GM18505 (cell line): ENCODE measurements around the gene DNAJC18.

Experiments
- ATAC-seq: cut with Tn5 transposase; IDR thresholded peaks from one replicate; pipeline ENCODE4 v1.9.1; 2021; ENCODE audit not compliant: unreplicated experiment
- POLR2A ChIP-seq: IDR thresholded peaks from 4 replicates; pipeline ENCODE4 v1.6.1; 2011; ENCODE audit warnings: borderline replicate concordance; ENCODE audit not compliant: insufficient read depth, insufficient read length; ENCODE audit errors: extremely low read depth

The DNAJC18 gene

GRCh38 chr5:139395844-139396640 lies 43.3 kb downstream of the DNAJC18 start:
- no peak for ATAC-seq
- TF ChIP-seq POLR2A, result no peak

DNA sequence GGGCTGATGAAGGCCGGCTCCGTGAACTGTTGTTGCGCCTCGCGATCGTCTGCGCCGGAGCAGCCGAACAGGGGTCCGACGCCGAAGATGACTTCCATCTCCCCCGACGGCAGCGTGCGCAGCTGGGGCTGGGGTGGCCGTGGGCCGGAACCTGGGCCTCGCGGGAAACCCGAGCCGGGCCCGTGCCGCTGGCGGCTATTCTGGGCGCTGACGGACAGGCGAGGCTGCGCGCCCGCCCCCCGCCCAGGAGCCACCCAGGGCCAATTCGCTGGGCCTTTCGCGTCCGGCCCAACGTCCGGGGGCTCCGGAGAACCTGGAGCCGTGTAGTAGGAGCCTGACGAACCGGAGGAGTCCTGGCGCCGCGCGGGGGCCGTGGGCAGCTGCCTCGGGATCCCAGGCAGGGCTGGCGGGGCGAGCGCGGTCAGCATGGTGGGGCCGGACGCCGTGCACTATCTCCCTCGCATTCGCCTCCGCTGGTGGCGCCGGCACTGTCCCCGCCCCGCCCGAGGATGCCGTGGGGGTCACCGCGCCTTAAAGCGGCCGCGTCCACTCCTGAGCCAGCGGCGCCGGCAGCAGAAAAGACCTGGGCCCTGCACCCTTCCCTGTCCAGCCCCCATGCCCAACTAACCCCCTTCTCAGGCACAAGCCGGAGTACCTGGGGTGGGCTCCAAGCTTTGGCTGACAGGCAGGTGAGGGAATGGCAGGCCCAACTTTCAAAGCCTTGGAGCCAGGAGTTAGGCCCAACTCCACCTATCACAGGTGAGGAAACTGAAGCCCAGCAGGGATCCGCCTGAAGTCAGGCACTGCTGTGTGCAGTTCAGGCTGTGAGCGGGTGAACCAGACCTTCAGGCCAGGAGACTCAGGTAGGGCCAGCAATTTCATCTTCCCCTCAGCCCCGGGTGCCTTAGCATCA lies 44.4 kb downstream of the DNAJC18 start, which contains the start of gene PROB1:
Gene PROB1, minus strand, starts transcription at position 451 of the 913 bp plus-strand sequence. Its CDS starts 23 bp downstream, at position 428.
- no peak for TF ChIP-seq POLR2A

GRCh38 chr5:139394123-139394653 lies 45.1 kb downstream of the DNAJC18 start:
- no peak for ATAC-seq

More for the DNA sequence above, 44.4 kb downstream of the DNAJC18 start, which contains the start of gene PROB1:
- no peak for ATAC-seq

DNA sequence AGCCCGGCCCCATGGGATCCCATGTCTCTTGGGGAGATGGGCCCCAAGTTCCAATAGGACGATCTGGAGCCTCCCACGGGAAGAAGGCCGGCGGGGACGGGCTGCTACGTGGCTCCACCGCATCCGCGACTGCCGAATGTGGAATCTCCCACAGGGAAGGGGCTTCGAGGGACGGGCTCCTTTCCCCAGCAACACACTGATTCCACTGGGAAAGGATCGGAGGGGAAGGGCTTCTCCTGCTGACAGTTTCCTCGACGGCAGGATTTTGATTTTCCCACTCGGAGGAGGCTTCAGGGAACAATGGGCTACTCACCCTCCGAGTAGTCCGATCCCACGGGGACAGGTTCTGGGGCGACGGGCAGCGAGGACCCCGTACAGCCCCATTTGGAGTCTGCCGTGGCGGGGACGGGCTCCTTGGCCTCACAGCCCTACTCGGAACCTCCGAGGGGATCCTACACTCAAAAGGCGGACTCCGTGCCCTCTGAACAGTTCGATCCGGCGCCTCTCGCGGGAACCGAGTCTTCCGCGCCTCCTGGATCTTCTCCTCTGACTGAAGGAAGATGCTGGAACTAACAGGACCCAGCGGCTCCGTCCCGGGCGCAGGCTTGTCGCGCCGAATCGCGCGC lies 45.7 kb downstream of the DNAJC18 start:
- no peak for ATAC-seq

More at GRCh38 chr5:139394123-139394653, 45.1 kb downstream of the DNAJC18 start:
- peak; percentile 39 for TF ChIP-seq POLR2A

DNA sequence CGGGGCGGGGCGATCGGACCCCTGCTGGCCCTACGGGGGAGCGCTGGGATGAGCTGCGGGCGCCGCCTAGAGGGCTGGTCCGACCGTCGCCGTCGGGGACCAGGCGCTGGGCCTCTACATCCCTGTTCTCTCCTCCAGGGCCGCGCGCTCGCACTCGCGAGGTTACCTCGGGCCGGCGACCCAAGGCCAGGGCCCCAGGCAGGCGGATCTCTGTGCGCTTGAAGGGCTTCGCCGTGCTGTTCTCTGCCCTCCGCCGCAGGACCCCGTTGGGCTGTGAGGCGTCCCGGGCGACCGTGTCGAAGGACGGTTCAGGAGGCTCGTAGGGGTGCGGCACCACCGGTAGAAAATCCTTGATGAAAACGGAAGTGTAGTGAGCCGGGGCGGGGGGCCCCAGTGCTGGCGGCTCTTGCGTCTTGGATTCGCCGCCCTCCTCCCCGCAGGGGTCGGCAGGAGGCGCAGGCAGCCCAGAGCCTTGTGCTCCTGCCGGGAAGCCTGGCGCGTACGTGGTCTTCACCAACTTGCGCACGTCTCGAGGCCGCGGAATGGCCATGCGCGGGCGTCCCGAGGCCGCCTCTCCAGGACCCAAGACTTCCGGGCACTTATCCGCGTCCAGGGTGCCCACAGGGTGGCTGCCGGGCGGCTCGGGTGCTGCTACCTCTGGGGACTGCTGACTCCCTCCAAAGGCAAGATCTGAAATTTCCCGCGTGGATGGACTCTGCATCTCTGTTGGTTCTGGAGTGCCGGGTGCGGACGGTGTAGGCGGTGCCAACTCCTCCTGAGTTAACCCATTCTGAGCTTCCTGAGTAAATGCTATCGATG lies 46.4 kb downstream of the DNAJC18 start:
- no peak for TF ChIP-seq POLR2A
- peak; percentile 41 for ATAC-seq

More for the DNA sequence above, 45.7 kb downstream of the DNAJC18 start:
- no peak for TF ChIP-seq POLR2A

DNA sequence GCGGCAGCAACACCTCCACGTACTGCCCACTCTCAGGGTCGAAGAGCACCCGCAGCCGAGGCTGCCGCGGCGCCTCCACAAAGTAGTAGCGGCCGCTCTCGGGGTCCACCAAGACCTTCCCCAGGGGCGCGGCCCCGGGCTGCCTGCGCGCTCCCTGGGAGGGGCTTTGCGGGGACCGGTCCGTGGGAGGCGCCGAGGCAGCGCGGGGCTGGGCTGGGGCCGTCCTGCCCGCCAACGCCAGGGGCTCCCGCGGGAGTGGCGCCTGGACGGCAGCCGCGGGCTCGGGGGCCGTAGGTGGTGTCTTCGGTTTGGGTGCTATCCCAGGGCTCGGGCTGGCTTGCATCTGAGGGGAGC lies 47.0 kb downstream of the DNAJC18 start:
- peak; percentile 14 for ATAC-seq
- peak; percentile 69 for TF ChIP-seq POLR2A

GRCh38 chr5:139391570-139392323 lies 47.6 kb downstream of the DNAJC18 start:
- peak; percentile 0 for ATAC-seq
- TF ChIP-seq POLR2A, result peak; percentile 55

DNA sequence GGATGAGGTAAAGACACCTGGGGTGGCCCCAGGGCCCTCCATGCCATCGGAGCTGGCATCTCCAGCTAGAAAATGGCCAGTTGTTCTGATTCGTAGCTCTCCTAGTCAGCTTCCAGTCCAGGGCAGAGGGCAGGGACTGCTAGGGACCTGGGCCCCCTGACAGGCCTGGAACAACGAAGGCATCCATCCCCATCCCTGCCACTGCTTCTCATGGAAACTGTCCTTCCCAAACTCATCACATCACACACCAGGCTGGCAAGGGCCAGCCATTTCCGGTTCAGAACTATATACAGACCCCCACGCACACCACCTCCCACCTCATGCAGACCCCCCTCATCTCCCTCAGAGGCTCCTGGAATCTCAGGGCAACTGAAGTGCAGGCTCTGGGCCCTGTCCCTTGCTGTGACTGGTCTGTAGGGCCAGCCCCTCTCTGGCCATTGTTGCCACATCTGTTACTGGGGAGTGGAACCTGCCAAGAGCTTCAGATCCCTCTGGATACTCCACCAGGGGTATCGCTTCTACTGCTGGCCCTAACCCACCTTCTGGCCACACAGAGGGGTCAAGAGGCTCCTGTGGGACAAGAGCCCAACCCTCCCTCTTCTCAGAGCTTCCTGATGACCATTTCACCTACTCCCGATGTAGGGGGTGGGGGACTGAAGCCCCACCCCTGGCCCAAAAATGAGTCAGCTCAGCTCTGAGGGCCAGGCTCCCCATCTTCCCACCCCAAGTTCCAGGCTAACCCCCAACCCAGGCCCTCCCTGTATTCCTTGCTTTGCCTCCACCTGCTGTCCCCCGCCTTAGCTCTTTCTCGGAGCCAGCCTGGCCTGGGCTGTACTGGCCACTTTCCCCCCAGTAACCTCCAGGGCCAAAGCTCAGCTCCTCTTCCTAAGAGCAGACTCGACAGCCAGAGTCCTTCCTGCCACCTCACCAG lies 48.4 kb downstream of the DNAJC18 start:
- ATAC-seq, result no peak
- TF ChIP-seq POLR2A, result no peak

GRCh38 chr5:139389701-139390638 lies 49.4 kb downstream of the DNAJC18 start, which contains the start of gene MZB1:
MZB1 (minus strand) TSS chr5:139389913; CDS start chr5:139389856, 57 bp downstream.
- peak; percentile 96 for TF ChIP-seq POLR2A
- ATAC-seq, result peak; percentile 35

DNA sequence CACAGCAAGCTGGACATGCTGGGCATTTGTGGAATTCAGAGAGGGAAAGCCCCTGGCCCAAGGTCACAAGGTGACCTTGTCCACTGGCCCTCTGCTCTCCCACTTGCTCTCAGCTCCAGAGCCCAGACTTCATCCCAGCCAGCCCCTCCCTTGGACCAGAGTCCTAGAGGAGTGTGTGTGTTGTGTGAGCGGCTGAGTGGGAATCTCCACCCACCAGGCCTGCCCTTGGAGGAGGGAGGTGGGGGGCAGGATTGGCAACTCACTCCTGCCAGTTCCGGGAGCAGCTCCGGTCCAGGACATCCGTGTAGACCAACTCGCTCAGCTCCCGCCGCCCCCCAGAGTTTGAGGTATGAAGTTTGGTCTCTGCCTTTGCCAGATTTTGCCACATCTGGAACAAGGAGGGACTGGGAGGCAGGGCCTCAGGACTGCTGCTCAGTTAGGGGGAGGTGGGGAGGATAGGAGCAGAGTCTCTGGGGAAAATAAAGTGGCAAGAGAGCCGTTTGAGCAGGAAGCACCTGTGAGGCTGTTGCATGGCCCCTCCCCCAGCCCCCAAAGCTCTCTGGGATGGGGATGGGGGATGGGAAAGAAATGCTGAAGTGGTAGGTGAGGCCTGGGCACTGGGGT lies 51.0 kb downstream of the DNAJC18 start:
- no peak for TF ChIP-seq POLR2A
- ATAC-seq, result no peak
